Activated CD8-positive, alpha-beta memory T cell treated with anti-CD3 and anti-CD28 coated beads for 36 hours (primary cell): ENCODE data around the gene QDPR. TPM values are rescaled to one million over a fixed set of nuclear protein-coding genes. Genes with fewer than 3 reads are reported as not detected.

Experiments used
- CTCF ChIA-PET: fragments of 350-600 bp; sonication (Branson Sonifier 250); formaldehyde crosslinking; loops from one replicate; lab custom pipeline; 2021; ENCODE audit warnings: antibody characterized with exemption; lab: Charles Lee
- POLR2A ChIA-PET: fragments of 350-600 bp; sonication (Branson Sonifier 250); formaldehyde crosslinking; loops from one replicate; lab custom pipeline; 2021; ENCODE audit warnings: antibody characterized with exemption; lab: Charles Lee
- total RNA-seq, 2 experiments: library from RNA; stranded (reverse); gene quantifications; one replicate each; pipeline ENCODE4 v1.2.3, GENCODE V29; 2021

The QDPR gene
- total RNA-seq, 2 experiments from 2014 or later, result 54.4 to 56.3 TPM

DNA sequence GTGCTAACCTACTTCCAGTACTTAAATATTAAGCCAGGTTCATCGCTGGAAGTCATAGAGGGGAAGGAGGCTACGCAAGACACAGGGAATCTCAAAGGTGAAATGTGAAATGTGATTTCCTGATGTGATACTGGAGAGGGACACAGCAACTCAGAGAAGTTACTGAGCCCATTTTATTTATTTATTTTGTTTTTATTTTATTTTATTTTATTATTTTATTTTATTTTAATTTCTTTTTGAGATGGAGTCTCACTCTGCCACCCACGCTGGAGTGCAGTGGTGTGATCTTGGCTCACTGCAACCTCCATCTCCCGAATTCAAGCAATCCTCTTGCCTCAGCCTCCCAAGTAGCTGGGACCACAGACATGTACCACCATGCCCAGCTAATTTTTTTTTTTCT, 22.8 kb upstream of the QDPR start:
- ChIA-PET CTCF (interaction anchor here (0.9 kb wide), 1 partner anchor 14 kb away, joined by 4 read pairs; no protein-coding TSS in a partner anchor), POLR2A (no interaction called here)

DNA sequence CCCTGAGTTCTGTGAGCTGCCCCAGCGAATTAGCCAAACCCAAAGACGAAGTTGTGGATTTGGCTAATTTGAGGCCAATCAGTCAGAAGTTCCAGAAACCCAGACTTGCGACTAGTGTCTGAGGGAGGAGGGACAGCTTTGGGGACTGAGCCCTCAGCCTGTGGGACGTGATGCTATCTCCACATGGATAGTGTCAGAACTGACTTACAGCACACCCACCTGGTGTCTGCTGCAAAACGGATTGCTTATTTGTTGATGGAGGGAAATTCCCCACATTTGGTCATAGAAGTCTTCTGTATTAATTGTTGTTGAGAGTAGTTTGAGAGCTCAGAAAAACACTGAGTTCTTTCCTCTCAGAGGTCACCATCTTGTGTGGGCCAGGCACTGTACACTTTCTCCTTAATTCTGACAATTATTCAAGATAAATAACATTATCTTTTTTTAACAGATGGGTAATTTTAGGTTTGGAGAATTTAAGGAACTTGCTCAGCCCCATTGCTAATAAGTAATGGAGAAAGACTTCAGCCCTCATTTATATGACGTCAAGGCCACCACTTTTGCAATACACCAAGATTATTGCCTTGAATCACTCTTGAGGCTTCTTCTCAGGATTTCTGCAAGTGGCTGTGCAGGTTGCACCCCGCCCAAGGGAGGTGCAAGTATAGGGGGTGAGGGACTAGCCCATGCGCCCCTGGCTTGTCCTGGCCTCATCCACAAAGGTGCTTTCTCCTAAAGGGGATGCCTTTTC, 19.8 kb upstream of the QDPR start:
- POLR2A ChIA-PET, result no interaction called here
- CTCF ChIA-PET, result no interaction called here

GRCh38 chr4:17528551-17529165, 16.8 kb upstream of the QDPR start:
- ChIA-PET POLR2A (no interaction called here), CTCF (interaction anchor here (0.9 kb wide), 1 partner anchor 13 kb away, joined by 3 read pairs; no protein-coding TSS in a partner anchor)

DNA sequence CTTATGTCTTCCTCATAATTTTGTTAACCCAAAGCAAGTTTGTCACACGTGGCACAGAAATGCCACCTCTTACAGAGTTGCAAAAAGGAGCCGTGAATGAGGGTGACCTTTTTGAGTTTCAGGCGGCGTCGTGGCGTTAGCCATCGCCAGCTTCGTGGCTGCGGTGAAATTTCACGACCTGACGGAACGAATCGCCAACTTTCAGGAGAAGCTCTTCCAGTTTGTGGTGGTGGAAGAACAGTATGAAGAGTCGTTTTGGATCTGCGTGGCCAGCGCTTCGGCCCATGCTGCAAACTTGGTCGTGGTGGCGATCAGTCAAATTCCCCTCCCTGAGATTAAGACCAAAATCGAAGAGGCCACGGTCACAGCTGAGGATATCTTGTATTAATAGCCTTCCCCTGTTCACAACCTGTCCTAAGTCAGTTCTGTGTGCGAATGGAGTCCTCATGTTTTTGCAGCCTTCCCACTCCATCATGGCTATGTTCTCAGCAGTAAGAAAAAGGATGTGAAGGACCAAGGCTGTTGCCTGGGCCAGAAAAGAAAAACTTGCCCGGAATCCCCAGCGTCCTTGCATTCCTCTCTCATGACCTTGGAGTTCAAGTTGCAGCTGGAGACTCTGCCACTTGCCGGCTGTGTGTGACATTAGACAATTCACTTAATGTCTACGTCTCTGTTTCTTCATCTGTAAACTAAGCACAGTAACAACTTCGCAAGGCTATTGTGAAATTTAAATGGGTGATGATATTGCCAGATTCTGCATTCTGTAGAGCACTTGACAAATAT, 15.0 kb upstream of the QDPR start:
- ChIA-PET CTCF (no interaction called here), POLR2A (no interaction called here)

DNA sequence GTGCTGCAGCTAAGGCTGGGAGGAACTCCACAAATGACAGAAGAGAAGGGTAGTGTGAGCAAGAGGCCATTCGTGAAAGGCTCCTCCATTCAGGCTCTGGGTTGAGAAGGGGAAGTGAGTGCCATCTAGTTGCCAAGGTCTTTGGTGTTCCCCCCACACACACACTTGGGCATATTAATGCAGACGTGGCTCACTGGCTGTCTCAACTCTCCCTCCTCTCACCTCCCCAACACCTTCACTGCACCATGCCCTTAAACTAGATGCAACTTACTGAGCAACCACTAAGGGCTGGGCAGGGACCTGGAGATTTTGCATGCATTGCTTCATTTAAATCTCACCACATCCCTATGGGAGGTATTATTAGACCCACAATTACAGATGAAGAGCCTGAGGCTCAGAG, 11.8 kb upstream of the QDPR start:
- CTCF ChIA-PET, result no interaction called here

GRCh38 chr4:17521595-17521994, 9.7 kb upstream of the QDPR start:
- ChIA-PET POLR2A (no interaction called here), CTCF (no interaction called here)

More for the DNA sequence above, 11.8 kb upstream of the QDPR start:
- POLR2A ChIA-PET, result no interaction called here

- ChIA-PET CTCF (no interaction called here), POLR2A (no interaction called here)
These were observed 5.8 kb upstream of the QDPR start for GRCh38 chr4:17517664-17518063.

GRCh38 chr4:17516980-17517379, 5.1 kb upstream of the QDPR start:
- ChIA-PET CTCF (interaction anchor here (1.3 kb wide), 1 partner anchor 32 kb away, joined by 5 read pairs; no protein-coding TSS in a partner anchor), POLR2A (no interaction called here)

- CTCF ChIA-PET, result interaction anchor here (0.6 to 1.3 kb wide), 3 partner anchors 13 to 458 kb away, joined by 3 to 5 read pairs (median 3); no protein-coding TSS in a partner anchor
- POLR2A ChIA-PET, result no interaction called here
These were observed 3.8 kb upstream of the QDPR start for GRCh38 chr4:17515445-17516407.

GRCh38 chr4:17514865-17515264, 3.0 kb upstream of the QDPR start, which contains the start of gene CLRN2:
Gene CLRN2 (plus strand): TSS chr4:17515165. CDS start chr4:17515267, 102 bp downstream.
- POLR2A ChIA-PET, result no interaction called here
- CTCF ChIA-PET, result interaction anchor here (0.6 kb wide), 1 partner anchor 457 kb away, joined by 3 read pairs; no protein-coding TSS in a partner anchor

DNA sequence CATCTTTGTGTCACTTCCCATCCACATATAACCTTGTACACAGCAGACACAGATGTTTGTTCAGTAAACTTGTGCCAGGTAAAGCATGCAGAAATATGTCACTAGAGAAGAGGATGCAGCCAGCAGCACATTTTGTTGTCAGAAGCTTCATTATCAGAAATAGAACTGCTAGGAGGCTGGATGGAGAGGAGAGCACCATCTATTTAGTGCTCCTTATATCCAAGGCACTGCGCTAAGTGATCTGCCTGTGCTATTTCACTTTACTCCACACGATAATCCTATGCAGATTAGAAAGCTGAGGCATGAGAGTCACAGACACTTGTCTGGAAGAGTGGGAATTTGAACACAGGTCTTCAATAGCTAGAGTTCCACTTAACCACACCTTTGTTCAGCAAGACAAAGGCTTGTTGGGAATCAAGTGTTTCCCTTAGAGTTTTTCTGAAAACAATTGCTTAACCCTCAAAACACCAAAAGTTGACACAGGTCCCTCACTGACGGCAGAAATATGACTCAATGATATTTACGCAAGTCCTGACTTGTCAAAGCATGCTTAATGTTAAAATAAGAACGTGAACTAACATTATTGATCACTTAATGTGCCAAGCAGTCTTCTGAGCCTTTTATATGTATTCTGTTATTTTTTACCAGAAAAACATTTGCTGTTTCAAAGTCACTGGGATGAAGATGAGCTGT, 1.2 kb upstream of the QDPR start:
- POLR2A ChIA-PET, result interaction anchor here (0.6 kb wide), 2 partner anchors 38 to 65 kb away, joined by 3 to 4 read pairs; no protein-coding TSS in a partner anchor
- CTCF ChIA-PET, result interaction anchor here (0.7 to 1.3 kb wide), 3 partner anchors 17 to 129 kb away, joined by 3 to 5 read pairs (median 4); no protein-coding TSS in a partner anchor

GRCh38 chr4:17511509-17511949, 361 bp downstream of the QDPR start:
- CTCF ChIA-PET, result interaction anchor here (1.3 kb wide), 1 partner anchor 15 kb away, joined by 5 read pairs; no protein-coding TSS in a partner anchor
- POLR2A ChIA-PET, result no interaction called here

DNA sequence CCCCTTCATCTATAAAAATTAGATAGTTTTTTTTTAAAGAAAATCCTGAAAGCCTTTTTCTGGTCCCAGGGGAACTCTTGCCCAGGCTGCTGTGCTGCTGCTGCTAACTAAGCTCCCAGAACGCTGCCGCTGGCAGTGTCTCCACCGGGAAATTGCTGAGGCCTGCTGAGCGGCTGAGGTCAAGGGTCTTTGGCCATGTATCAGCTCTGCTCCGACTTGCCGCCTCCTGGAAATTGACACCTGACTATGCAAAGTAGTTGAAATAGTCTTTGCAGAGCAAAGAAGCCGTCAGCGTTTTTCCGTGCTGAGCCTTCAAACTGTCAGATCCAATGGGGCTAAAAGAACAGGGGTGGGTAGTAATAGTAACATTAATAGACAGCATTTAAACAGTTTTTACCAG, 839 bp downstream of the QDPR start:
- ChIA-PET CTCF (no interaction called here), POLR2A (interaction anchor here (0.6 kb wide), 1 partner anchor 1244 kb away, joined by 5 read pairs; no protein-coding TSS in a partner anchor)

DNA sequence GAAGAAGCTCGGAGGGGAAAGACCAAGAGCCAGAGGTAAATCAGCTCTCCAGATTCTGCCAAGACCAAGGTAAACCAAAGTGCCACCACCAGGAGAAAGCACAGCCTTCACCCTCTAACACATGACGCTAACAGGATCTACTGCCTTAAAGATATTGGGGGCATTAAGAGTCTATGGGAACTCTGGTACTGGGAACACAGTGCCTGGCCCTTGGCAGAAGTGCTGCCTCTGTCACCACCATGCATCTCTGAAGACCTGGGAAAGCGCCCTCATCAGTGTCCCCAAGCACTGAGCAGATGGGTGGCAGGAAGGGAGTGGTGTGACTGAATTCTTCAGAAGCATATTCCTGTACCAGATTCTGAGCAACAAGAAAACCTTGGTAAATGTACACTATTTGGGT, 1.3 kb downstream of the QDPR start:
- ChIA-PET POLR2A (interaction anchor here (0.6 kb wide), 1 partner anchor 1243 kb away, joined by 5 read pairs; no protein-coding TSS in a partner anchor), CTCF (no interaction called here)

- ChIA-PET POLR2A (no interaction called here), CTCF (no interaction called here)
These were observed 7.8 kb downstream of the QDPR start for GRCh38 chr4:17504081-17504480.

GRCh38 chr4:17502756-17503155, 9.1 kb downstream of the QDPR start:
- ChIA-PET POLR2A (no interaction called here), CTCF (no interaction called here)

- POLR2A ChIA-PET, result no interaction called here
- CTCF ChIA-PET, result no interaction called here
These were observed 11.3 kb downstream of the QDPR start for GRCh38 chr4:17500574-17500973.
